ENCODE measurements around the gene SFXN5. TPM values are rescaled to one million over a fixed set of nuclear protein-coding genes. Genes with fewer than 3 reads are reported as not detected.

Gene SFXN5
- total and polyA plus RNA-seq, 2 donors (not counting 3 experiments of a cell fraction or from before 2014, with no cell fraction given), result 18.7 to 28.6 TPM

- no peaks in the 10 kb centered on the region for H4K20me1 ChIP-seq (replicated peaks; ENCODE audit: control insufficient read depth, extremely low read depth, insufficient read depth, low read length)
- intact Hi-C loops (cut with micrococcal nuclease) (no loop called here), dilution Hi-C loops (cut with MboI; ENCODE audit: extremely low pct_ligation_motif_present, low sequenced_read_pairs) (no loop called here)
- FAIRE-seq (peak; percentile 48), DNase-seq (ENCODE audit: low read depth, low spot score) (no peak)
- H3K9me3 ChIP-seq (replicated peaks; ENCODE audit: control insufficient read depth, insufficient read depth, low read length), result no peaks in the 10 kb centered on the region
- H3K4me3 ChIP-seq (replicated peaks in 1 of 3; ENCODE audit: insufficient read depth in 1 of 3, low read depth in 1 of 3, low read length in 3 of 3), result no peak overlapping the region
- BruUV-seq (replicated peaks), result no TSS peak
- H3K4me1 ChIP-seq (ENCODE audit: control insufficient read depth, extremely low read depth, insufficient read depth, low read length), result peaks cover 5% of the 10 kb centered on the region
- H3K79me2 ChIP-seq (ENCODE audit: control insufficient read depth, insufficient read depth, low read length), result no peaks in the 10 kb centered on the region
- H3K9ac ChIP-seq (replicated peaks; ENCODE audit: extremely low read depth, insufficient read depth, low read length), result no peak overlapping the region
- H3K9me1 ChIP-seq (replicated peaks; ENCODE audit: control insufficient read depth, extremely low read depth, insufficient read depth, low read length), result no peaks in the 10 kb centered on the region
- H3K27ac ChIP-seq (ENCODE audit: insufficient read depth, low read depth, low read length), result no peak overlapping the region
- CTCF ChIA-PET, result interaction anchor here (1.2 to 2.3 kb wide), 5 partner anchors 9 to 229 kb away, joined by 4 to 13 read pairs (median 9); no protein-coding TSS in a partner anchor
- H2AFZ ChIP-seq (ENCODE audit: low read depth, low read length), result no peak overlapping the region
- peaks cover 0 to 2% of the 10 kb centered on the region in 2 experiments for H3K36me3 ChIP-seq (ENCODE audit: control insufficient read depth in 2 of 2, extremely low read depth in 1 of 2, insufficient read depth in 2 of 2, low read length in 2 of 2)
- TF ChIP-seq GATA2 (IDR thresholded peaks at IDR 0.05; ENCODE audit: insufficient read depth, insufficient read length, low read depth, low read length), result no peak
- TF ChIP-seq JUN (IDR thresholded peaks at IDR 0.05; ENCODE audit: borderline replicate concordance, insufficient read depth, insufficient read length, low read depth), result no peak
- TF ChIP-seq MYC (IDR thresholded peaks at IDR 0.05; ENCODE audit: low read depth, low read length), result no peak
- TF ChIP-seq EZH2 (IDR thresholded peaks at IDR 0.05; ENCODE audit: borderline replicate concordance, low read depth, low read length, severe bottlenecking), result no peak
- no peak for TF ChIP-seq POLR2AphosphoS5 (IDR thresholded peaks at IDR 0.05; ENCODE audit: insufficient read depth, low read depth, low read length)
- no peak for TF ChIP-seq CTCF (IDR thresholded peaks at IDR 0.05; ENCODE audit: extremely low read depth in 1 of 2, insufficient read depth in 1 of 2, low read depth in 1 of 2, low read length in 2 of 2)
- no peak for TF ChIP-seq POLR2A (IDR thresholded peaks at IDR 0.05; ENCODE audit: low read depth, low read length)
- TF ChIP-seq MAX (IDR thresholded peaks at IDR 0.05; ENCODE audit: insufficient read depth, insufficient read length), result no peak
- TF ChIP-seq FOS (IDR thresholded peaks at IDR 0.05; ENCODE audit: borderline replicate concordance, insufficient read depth, low read length), result no peak
- POLR2A ChIA-PET, result interaction anchor here (1.0 kb wide), 1 partner anchor 13 kb away, joined by 3 read pairs; no protein-coding TSS in a partner anchor
- no peak overlapping the region for H3K4me2 ChIP-seq (ENCODE audit: insufficient read depth, low read length)
- no peaks in the 10 kb centered on the region for H3K27me3 ChIP-seq (ENCODE audit: control insufficient read depth in 2 of 2, insufficient read depth in 2 of 2, low read length in 2 of 2)
These were observed 88.6 kb downstream of the SFXN5 start for GRCh38 chr2:72982781-72983499.
